Stimulated activated effector memory CD8-positive, alpha-beta T cell treated with anti-CD3 and anti-CD28 coated beads, Interleukin-12 subunit alpha, Interleukin-12 subunit beta, amount 100 ng/mL, for 72 hours (primary cell): ENCODE results near the gene PRDM11.

Source experiments
- ATAC-seq: fragments of 150-1000 bp; cut with Tn5 transposase; 2 replicates; pipeline ENCODE4 v1.10.0; 2021
- DNase-seq, 2 donors: peaks; one replicate each; pipeline ENCODE4 v3.0.0; 2021 to 2022; ENCODE audit warnings: low spot score in 2 of 2
- H3K27ac Mint-ChIP-seq: one replicate; pipeline ENCODE4 v1.8.0; 2022; ENCODE audit warnings: mild to moderate bottlenecking, mixed read lengths
- H3K36me3 Mint-ChIP-seq: one replicate; pipeline ENCODE4 v1.8.0; 2022; ENCODE audit warnings: mild to moderate bottlenecking, mixed read lengths
- H3K4me1 Mint-ChIP-seq: one replicate; pipeline ENCODE4 v1.8.0; 2022; ENCODE audit warnings: mixed read lengths
- H3K4me3 Mint-ChIP-seq: one replicate; pipeline ENCODE4 v1.8.0; 2022; ENCODE audit warnings: mild to moderate bottlenecking, mixed read lengths
- H3K9me3 Mint-ChIP-seq: one replicate; pipeline ENCODE4 v1.8.0; 2022; ENCODE audit warnings: mixed read lengths

The PRDM11 gene

GRCh38 chr11:45146072-45147016 lies at the start of gene PRDM11:
PRDM11 (plus strand) TSS chr11:45146639; CDS start chr11:45181767, 35,128 bp downstream.
- Mint-ChIP-seq H3K36me3 (no peaks in the 10 kb centered on the region), H3K4me1 (peaks cover 60% of the 10 kb centered on the region), H3K27ac (peak within 1 kb of the TSS; percentile 92), H3K9me3 (no peaks in the 10 kb centered on the region), H3K4me3 (peak within 1 kb of the TSS; percentile 84)
- DNase-seq (peak; percentile 27 to 77), ATAC-seq (peak; percentile 54)

- peak in 1 of 2 donors; percentile 52 for DNase-seq
- Mint-ChIP-seq H3K4me3 (no peak overlapping the region), H3K27ac (peak overlapping the region; percentile 24), H3K36me3 (peaks cover 15% of the 10 kb centered on the region), H3K4me1 (peaks cover 61% of the 10 kb centered on the region), H3K9me3 (no peaks in the 10 kb centered on the region)
- no peak for ATAC-seq
Observed at GRCh38 chr11:45097721-45098493, 48.5 kb upstream of the PRDM11 start.

GRCh38 chr11:45098929-45099328 lies 47.5 kb upstream of the PRDM11 start:
- DNase-seq (peak in 1 of 2 donors; percentile 28), ATAC-seq (no peak)
- no peak overlapping the region for H3K4me3 Mint-ChIP-seq
- no peak overlapping the region for H3K27ac Mint-ChIP-seq
- H3K9me3 Mint-ChIP-seq: no peaks in the 10 kb centered on the region
- peaks cover 56% of the 10 kb centered on the region for H3K4me1 Mint-ChIP-seq
- peaks cover 7% of the 10 kb centered on the region for H3K36me3 Mint-ChIP-seq

- Mint-ChIP-seq H3K4me1 (peaks cover 47% of the 10 kb centered on the region), H3K4me3 (no peak overlapping the region), H3K9me3 (no peaks in the 10 kb centered on the region), H3K36me3 (peaks cover 7% of the 10 kb centered on the region), H3K27ac (peak overlapping the region; percentile 5)
- DNase-seq (peak in 1 of 2 donors; percentile 48), ATAC-seq (peak; percentile 20)
Observed at GRCh38 chr11:45100339-45100738, 46.1 kb upstream of the PRDM11 start.

GRCh38 chr11:45102361-45102809 lies 44.1 kb upstream of the PRDM11 start:
- Mint-ChIP-seq H3K4me3 (peak overlapping the region; percentile 62), H3K36me3 (peaks cover 7% of the 10 kb centered on the region), H3K27ac (peak overlapping the region; percentile 66), H3K9me3 (no peaks in the 10 kb centered on the region), H3K4me1 (peaks cover 44% of the 10 kb centered on the region)
- ATAC-seq (peak; percentile 22), DNase-seq (no peak)

- Mint-ChIP-seq H3K36me3 (peaks cover 6% of the 10 kb centered on the region), H3K27ac (peak overlapping the region; percentile 66), H3K9me3 (no peaks in the 10 kb centered on the region), H3K4me3 (peak overlapping the region; percentile 62), H3K4me1 (peaks cover 42% of the 10 kb centered on the region)
- peak; percentile 99 for ATAC-seq
- DNase-seq: peak; percentile 64 to 87
Observed at GRCh38 chr11:45102810-45103621, 43.4 kb upstream of the PRDM11 start.

- ATAC-seq: no peak
- Mint-ChIP-seq H3K36me3 (no peaks in the 10 kb centered on the region), H3K27ac (peak overlapping the region; percentile 20), H3K4me1 (peaks cover 31% of the 10 kb centered on the region), H3K9me3 (no peaks in the 10 kb centered on the region), H3K4me3 (no peak overlapping the region)
- DNase-seq: peak in 1 of 2 donors; percentile 46
Observed at GRCh38 chr11:45104006-45104789, 42.2 kb upstream of the PRDM11 start.

- no peak overlapping the region for H3K4me3 Mint-ChIP-seq
- ATAC-seq: no peak
Observed at GRCh38 chr11:45104790-45105084, 41.7 kb upstream of the PRDM11 start.

GRCh38 chr11:45105233-45105983 lies 41.0 kb upstream of the PRDM11 start:
- no peak overlapping the region for H3K27ac Mint-ChIP-seq
- H3K9me3 Mint-ChIP-seq: no peaks in the 10 kb centered on the region
- peak; percentile 43 for ATAC-seq

More at GRCh38 chr11:45104790-45105084, 41.7 kb upstream of the PRDM11 start:
- Mint-ChIP-seq H3K9me3 (no peaks in the 10 kb centered on the region), H3K4me1 (peaks cover 31% of the 10 kb centered on the region), H3K36me3 (no peaks in the 10 kb centered on the region), H3K27ac (no peak overlapping the region)
- DNase-seq: no peak

GRCh38 chr11:45105984-45106375 lies 40.5 kb upstream of the PRDM11 start:
- DNase-seq: no peak
- H3K9me3 Mint-ChIP-seq: no peaks in the 10 kb centered on the region
- no peak for ATAC-seq
- H3K4me1 Mint-ChIP-seq: peaks cover 23% of the 10 kb centered on the region
- H3K4me3 Mint-ChIP-seq: no peak overlapping the region
- H3K27ac Mint-ChIP-seq: no peak overlapping the region
- peaks cover 1% of the 10 kb centered on the region for H3K36me3 Mint-ChIP-seq

More at GRCh38 chr11:45105233-45105983, 41.0 kb upstream of the PRDM11 start:
- Mint-ChIP-seq H3K36me3 (no peaks in the 10 kb centered on the region), H3K4me1 (peaks cover 28% of the 10 kb centered on the region), H3K4me3 (no peak overlapping the region)
- peak; percentile 51 to 74 for DNase-seq

GRCh38 chr11:45106440-45106839 lies 40.0 kb upstream of the PRDM11 start:
- peaks cover 18% of the 10 kb centered on the region for H3K4me1 Mint-ChIP-seq
- H3K36me3 Mint-ChIP-seq: peaks cover 6% of the 10 kb centered on the region
- no peak overlapping the region for H3K4me3 Mint-ChIP-seq
- ATAC-seq (no peak), DNase-seq (no peak)
- H3K27ac Mint-ChIP-seq: no peak overlapping the region
- H3K9me3 Mint-ChIP-seq: no peaks in the 10 kb centered on the region

- Mint-ChIP-seq H3K36me3 (peaks cover 6% of the 10 kb centered on the region), H3K4me3 (no peak overlapping the region), H3K4me1 (peaks cover 14% of the 10 kb centered on the region), H3K27ac (no peak overlapping the region), H3K9me3 (no peaks in the 10 kb centered on the region)
- ATAC-seq: no peak
- peak in 1 of 2 donors; percentile 38 for DNase-seq
Observed at GRCh38 chr11:45107029-45107428, 39.4 kb upstream of the PRDM11 start.

GRCh38 chr11:45108070-45109064 lies 38.1 kb upstream of the PRDM11 start:
- Mint-ChIP-seq H3K4me3 (no peak overlapping the region), H3K36me3 (peaks cover 6% of the 10 kb centered on the region), H3K4me1 (peaks cover 1% of the 10 kb centered on the region), H3K27ac (no peak overlapping the region), H3K9me3 (no peaks in the 10 kb centered on the region)
- peak in 1 of 2 donors; percentile 38 for DNase-seq
- no peak for ATAC-seq
